Hippocampal formation (tissue), 2 donors: ENCODE results near the gene ARHGEF4.
A peak's percentile ranks its signal among the peaks of the same experiment; 100 is the strongest.

ENCODE experiments used
- DNase-seq, 2 donors: peaks; one replicate each; lab custom pipeline; 2025; lab: John Stamatoyannopoulos, UW

ARHGEF4 gene

GRCh38 chr2:131037398-131038257, 200.9 kb downstream of the ARHGEF4 start:
- no peak for DNase-seq

DNA sequence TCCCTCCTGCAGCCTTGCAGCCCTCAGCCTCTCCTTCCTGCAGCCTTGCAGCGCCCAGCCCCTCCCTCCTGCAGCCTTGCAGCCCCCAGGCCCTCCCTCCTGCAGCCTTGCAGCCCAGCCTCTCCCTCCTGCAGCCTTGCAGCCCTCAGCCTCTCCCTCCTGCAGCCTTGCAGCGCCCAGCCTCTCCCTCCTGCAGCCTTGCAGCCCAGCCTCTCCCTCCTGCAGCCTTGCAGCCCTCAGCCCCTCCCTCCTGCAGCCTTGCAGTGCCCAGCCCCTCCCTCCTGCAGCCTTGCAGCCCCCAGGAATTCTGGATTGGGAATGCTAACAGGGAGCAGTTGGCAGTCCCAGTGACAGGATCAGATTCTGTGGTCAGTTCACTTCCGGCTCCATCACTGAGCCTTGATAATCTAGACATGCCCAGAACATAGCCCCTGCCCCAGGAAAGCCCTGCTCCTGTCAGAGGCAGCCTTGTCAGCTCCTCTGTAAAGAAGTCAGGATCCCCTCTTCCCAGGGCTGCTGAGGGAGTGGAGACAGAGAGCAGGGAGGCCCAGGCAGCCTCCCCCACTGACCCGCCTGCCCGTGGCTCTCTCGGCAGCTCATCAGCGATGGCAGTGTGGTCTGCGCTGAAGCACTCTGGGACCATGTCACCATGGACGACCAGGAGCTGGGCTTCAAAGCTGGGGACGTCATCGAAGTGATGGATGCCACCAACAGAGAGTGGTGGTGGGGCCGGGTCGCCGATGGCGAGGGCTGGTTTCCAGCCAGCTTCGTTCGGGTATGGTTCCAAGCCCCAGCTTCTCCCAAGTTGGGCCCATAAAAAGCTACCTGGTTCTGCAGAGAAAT, 201.8 kb downstream of the ARHGEF4 start:
- no peak for DNase-seq

DNA sequence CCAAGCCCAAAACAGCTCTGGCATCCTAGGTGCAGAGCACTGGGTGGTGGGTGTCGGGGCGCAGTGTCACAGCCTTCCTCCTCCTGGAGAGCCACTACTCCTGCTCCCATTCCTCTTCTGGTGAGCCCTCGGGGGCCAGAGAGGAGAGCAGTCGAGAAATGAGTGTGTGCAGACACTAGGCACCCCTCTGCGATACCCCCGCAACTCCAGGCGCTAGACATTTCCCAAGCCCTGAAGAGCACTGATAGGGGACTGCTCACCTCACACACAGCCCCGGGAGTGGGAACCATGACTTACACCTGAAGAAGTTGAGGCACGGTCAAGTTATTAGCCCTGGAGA, 202.4 kb downstream of the ARHGEF4 start:
- DNase-seq = no peak

GRCh38 chr2:131039535-131039907, 202.8 kb downstream of the ARHGEF4 start:
- peak; percentile 49 to 55 for DNase-seq

- DNase-seq = no peak
Measured at GRCh38 chr2:131039908-131040660, 203.4 kb downstream of the ARHGEF4 start.

DNA sequence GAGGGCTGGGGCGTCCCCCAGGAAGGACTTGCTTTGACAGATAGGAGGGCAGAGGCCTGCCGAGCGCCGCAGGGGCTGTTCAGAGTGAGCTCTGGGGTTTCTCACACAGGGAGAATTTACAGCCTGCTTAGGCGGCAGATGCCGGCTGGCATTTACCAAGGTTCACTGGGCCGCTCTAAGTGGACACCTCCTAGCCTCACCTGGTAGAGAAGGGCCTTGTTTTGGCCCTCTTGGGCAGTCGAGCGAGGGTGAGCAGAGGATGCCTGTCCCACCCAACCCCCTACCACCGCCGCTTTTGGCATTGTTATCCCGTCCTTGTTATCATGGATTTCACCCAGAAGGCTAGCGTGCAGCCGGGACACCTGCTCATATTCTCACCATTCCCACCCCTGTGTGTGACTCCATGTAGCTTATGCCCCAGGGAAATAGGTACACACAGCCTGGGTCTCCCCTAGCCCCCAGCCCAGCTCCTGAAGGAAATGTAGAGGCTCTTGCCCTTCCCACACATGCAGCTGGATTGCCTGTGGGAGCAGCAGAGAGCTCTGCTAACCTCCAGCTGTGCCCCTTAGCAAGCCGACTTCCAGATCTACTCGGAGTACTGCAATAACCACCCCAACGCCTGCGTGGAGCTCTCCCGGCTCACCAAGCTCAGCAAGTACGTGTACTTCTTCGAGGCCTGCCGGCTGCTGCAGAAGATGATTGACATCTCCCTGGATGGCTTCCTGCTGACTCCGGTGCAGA, 204.1 kb downstream of the ARHGEF4 start:
- no peak for DNase-seq

DNA sequence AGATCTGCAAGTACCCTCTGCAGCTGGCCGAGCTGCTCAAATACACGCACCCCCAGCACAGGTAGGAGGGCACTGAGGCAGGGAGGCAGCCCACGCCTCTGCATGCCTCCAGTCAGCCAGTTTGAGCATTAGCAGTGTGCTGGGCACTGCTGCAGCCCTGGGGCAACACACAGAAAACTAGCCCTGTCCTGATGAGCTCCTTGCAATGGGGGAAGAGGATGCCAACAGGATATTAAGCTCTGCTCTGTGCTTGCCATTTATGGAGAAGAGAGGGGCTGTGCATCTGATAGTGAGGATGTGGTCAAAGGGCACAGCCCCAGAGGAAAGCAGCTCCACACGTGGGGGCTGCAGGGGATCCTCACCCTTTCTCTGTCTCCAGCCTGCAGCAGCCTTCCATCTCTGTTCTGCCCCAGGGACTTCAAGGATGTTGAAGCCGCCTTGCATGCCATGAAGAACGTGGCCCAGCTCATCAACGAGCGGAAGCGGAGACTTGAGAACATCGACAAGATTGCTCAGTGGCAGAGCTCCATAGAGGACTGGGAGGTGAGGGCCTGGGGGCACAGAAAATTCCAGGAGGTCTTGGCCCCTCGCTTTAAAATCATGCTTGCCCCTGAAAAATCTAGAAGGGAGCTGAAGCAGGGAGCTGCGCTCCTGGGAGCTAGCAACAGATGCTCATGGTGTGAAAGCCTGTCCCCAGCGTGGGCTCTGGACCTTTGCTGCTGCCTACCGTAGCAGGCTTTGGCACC, 204.9 kb downstream of the ARHGEF4 start:
- DNase-seq = no peak

GRCh38 chr2:131042148-131042775, 205.5 kb downstream of the ARHGEF4 start:
- DNase-seq = no peak

DNA sequence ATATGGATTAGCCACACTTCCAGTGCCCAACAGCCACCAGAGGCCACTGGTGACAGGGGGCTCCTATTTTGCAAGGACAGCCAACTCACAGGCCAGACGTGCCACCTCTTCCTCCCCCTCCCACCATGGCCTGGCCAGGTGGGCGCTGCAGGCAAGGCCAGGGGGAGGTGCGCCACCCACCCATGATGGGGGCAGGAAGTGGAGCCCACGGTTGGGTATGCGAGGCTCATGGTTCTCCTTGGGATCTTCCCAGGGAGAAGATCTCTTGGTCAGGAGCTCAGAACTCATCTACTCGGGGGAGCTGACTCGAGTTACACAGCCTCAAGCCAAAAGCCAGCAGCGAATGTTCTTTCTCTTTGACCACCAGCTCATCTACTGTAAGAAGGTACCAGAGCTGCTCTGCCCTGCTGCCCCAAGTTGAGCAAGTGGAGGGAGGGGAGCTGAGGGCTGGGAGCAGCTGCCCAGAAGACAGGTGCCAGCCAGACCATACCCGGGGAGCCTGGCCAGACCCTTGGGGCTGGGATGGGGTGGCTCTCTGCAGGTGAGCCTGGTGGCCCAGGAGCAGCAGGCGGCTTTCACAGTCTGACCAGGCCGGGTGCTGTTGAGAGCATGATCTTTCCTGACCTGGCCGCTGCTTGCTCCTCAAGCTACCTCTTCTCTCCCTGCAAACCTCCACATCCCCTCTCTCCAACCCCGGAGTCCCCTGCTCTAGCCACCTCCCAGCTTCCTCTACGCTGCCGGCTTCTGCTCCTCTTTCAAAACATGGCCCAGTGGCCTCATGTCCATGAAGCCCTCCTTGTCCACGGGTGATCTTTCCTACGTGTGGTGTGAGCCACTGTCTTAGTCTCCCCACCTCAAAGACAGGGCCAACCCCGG, 206.7 kb downstream of the ARHGEF4 start:
- no peak for DNase-seq

- no peak for DNase-seq
Measured at GRCh38 chr2:131044075-131044756, 207.5 kb downstream of the ARHGEF4 start.

DNA sequence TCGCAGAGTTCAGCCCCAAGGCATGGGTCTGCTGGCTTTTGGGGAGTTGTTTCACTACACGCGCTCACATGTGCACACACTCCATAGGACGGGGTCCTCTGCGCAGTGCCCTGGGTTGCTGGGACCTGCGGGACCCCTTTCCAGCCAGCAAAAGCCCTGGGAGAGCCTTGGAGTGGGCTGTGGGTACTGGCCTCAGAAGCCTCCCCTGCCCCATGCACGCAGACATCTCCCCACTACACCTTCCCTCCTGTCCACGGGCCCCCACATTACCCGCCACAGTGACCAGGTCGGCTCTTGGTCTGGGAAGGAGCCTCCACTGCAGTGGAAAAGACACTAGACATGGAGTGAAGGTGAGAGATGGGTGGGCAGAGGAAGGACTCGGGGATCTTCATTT, 208.0 kb downstream of the ARHGEF4 start:
- no peak for DNase-seq

DNA sequence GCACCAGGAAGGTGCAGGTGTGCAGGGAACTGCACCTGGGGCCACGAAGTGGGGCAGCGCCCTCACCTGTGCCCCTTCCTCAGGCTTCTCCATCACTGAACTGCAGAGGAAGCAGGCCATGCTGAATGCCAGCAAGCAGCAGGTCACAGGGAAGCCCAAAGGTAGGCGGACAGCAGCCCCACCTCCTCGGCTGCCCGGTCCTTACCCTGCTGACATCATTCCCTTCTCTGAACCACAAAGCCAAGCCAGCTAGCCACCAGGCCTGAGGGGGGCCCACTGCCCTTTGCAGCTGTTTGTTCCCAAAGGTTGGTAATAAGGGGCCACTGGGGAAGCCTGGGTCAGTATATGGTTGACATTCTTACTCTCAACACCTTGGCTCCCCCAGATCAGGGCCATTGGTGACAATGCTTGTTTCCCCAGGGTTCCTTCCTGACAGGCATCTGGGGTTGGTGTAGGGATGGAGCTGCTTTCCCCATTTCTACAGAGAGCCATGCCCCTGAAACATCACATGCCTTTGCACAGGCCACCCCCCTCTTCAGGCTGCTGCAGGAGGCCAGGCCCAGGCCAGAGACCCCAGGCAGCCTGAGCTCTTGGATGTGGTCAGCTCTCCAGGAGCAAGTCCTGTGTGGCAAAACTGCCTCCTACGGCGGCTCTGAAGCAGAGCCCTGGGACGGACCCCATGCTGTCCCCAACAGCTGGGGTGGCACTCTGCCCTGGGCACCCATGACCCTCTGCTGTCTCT, 208.7 kb downstream of the ARHGEF4 start:
- no peak for DNase-seq

DNA sequence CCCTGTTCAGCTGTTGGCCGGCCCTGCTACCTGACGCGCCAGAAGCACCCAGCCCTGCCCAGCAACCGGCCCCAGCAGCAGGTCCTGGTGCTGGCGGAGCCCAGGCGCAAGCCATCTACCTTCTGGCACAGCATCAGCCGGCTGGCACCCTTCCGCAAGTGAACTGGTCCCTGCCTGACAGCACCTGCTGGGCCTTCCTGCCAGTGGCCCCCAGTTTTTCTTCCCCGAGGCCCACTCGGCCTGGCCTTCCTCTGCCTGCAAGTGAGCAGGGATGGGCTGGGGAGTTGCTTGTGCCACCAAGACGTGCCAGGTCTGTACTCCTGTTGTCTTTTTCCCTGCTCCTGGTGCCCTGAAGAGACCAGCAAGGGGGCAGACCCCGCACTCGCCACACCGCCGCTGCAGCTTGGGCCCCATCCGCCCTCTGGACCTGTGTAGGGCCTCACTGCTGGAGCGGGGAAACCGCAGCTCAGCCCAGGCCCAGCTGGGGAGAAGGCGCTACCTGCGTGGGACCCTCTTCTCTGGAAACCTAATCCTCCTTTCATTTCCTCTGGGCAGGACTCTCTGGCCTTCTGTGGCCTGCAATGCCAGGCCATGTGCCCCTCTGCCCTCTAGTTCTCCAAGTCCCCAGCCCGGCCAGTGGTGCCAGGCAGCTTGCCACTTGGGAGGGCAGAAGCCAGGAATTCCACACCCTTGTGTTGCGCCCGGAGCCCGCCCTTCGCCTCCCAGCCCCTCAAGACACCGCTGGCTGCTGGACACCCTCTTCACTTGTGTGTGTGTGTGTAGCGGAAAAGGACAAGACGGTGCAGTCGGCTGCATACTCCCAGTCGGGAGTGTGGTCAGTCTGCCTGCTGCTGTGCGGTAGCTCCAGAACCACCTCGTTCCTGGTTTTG, 209.6 kb downstream of the ARHGEF4 start:
- no peak for DNase-seq

DNA sequence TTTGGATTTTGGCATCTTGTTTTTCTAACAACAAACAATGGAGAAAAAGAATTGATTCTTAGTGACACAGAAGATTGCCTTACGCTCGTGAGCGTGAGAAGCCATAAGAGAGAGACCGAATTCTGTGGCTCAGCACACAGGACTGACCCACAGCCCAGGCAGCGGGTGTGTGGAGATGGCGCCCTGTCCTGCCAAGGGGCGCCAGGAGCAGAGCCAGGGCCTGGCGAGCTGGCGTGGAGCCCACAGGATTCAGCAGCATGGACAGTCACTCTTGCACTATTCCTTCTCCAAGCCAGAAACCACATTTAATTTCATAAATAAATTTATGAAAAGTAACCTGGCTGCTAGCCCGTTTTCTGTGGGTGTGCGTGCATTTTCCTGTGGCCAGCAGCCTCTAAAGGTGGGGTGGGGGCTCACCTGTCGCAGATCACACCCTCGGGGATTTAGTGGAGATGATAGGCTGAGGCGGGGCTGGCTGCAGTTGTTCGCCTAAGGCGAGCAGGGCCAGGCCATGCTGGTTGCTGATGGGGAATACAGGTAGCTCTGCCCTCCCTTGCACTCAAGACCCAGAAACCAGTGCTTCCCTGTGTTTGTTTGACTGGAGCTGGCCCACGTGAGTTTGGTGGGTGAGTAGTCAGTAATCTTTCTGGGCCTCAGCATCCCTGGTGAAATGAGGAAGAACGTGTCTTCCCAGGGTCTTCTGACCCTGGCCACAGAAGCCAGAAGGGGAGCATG, 210.4 kb downstream of the ARHGEF4 start:
- DNase-seq = no peak

GRCh38 chr2:131047920-131048560, 211.3 kb downstream of the ARHGEF4 start:
- DNase-seq = no peak

DNA sequence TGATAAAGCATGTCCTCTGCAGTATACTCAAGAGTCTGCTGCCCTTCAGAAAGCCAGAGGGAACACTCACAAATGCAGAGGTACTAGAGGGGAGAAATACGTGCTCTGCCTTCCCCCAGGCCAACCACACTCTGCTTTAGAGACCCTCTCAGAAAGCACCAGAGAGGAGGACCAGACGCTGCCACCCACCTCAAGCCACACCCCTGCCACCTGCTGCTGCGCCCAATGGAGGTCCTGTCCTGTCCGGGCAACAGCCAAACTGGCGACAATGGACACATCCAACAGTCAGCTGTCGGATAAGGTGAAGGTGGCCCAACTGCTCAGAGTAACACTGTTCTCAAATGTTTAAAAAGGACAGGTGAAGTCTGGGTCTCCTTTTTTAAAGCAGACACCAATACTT, 211.9 kb downstream of the ARHGEF4 start:
- no peak for DNase-seq
